ENCODE data around the gene ACTN1.

Gene ACTN1

DNA sequence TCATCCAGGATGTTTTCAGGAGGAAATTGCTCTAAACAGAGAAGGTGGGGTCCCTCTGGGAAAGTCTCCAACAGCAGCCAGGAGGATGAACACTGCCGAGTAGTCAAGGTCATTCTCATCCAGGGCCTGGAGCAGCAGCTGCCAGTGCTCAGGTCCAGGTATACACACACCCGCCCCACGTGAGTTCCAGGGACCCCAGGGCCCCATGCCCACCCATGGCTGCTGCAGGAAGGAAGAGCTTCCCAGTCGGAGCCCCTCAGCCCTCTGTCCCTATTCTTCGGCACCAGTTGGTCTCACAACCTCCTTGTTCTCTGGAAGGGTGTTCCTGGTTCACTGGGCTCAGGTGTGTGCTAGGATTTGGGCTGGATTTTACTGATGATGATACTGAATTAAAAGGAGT lies 72.7 kb downstream of the ACTN1 start:
- DNase-seq, result no peak

GRCh38 chr14:68905107-68905895 lies 73.8 kb downstream of the ACTN1 start:
- no peak for DNase-seq

- DNase-seq, result no peak
Measured at GRCh38 chr14:68902357-68902756, 76.7 kb downstream of the ACTN1 start.

- DNase-seq, result peak; percentile 25
Measured at GRCh38 chr14:68899033-68899603, 80.0 kb downstream of the ACTN1 start.

DNA sequence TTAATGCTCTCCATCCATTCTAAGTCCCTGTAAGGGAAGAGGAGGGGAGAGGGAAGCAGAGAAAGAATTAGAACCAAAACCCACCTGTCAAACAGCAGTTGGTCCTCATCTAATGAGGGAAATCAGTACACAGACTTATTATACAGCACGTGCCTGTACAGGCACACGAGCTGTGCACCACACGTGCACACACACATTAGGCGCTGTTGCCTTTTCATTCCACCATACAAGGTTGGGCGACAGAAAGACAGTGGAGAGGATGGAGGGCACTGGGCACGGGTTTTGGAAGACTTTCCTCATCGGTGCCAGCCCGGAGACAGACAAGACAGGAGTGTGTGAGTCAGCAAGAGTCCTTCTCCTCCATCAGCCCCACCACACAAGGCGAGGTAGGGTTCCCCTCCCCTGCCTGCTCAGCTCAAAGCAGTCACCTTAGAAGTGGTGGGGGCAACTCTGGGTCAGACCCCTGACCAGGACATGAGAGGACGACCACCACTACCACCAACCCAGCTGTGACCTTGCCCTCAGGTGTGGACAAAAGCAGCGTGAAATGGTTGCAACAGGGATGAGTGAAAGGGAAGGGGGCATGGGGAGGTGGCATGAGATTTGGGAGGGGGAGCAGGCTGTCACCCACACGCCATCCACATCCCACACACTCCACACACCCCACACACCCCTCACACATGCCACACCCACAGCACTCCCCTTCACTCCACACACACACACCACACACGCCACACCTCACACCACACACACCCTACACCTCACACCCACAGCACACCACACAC lies 80.7 kb downstream of the ACTN1 start:
- DNase-seq, result no peak

DNA sequence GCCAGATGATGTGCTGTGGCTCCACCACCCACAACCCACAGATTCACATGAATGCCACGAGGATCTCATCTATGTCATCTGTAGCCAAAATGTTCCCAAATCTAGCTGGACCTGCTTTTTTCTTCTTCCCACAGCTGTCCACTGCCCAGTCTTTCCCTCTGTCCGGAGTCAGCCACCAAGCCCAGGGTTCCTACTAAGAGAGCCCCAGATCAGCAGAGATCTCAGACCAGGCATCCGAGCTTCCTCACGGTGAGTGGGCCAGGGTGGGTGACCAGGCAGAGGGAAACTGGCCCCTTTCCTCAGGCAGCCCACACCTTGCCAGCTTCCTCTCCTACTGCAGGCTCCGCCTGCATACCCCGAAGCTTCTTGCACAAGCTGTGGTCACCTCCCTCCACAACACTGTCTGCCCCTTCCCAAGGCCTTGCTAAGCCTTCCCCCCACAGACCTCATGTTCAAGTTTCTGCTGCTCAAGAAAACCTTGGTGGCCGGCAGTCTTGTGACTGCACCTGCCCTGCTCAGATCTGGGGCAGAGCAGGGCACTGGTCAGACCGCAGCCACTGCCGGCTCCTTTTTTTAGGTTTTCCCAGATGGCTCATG lies 81.4 kb downstream of the ACTN1 start:
- no peak for DNase-seq

GRCh38 chr14:68896132-68896531 lies 83.0 kb downstream of the ACTN1 start:
- DNase-seq, result no peak

DNA sequence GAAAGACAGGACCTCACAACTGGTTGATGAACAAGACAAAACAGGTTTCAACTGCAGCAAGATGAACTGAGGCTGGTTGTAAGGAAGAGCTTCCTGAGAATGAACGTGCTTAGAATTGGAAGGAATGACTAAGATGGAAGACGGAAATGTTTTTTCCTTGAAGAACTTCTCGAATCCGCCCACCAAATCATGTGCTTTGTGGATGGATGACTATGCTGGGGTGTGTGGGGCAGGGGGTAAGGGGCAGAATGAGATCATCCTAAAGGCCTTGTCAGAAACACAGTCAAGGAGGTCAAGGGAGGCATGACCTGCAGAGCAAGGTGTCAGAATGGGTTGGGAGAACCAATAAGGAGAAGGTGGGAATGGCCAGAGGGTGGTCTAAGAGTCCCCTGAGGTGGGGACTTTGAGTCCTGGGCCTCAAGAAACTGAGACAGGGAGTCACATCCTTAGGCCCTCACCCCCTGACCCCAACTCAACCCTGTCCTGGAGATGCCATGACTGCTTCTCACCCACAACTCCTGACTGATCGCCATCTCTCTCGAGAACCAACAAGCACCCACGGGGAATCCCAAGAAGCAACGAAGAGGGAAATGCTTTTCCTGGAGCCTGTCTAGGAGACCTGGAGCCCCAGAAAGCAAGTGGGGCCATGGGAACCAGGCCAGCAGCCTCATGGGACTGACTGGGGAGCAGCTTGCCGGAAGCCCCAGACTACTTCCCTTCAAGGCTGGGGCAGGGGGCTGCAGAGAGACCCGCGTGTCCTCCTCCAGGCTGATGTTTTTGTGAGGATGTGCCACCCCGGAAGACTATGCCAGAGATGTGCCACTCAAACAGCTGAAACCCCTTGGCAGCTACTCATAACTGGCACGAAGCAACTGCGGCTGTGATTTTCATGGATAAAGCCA lies 84.0 kb downstream of the ACTN1 start:
- DNase-seq, result no peak

GRCh38 chr14:68894123-68894522 lies 85.0 kb downstream of the ACTN1 start:
- DNase-seq, result no peak

- DNase-seq, result no peak
Measured at GRCh38 chr14:68893566-68893965, 85.5 kb downstream of the ACTN1 start.

GRCh38 chr14:68892961-68893360 lies 86.1 kb downstream of the ACTN1 start:
- DNase-seq, result no peak

- no peak for DNase-seq
Measured at GRCh38 chr14:68891851-68892660, 87.0 kb downstream of the ACTN1 start.

DNA sequence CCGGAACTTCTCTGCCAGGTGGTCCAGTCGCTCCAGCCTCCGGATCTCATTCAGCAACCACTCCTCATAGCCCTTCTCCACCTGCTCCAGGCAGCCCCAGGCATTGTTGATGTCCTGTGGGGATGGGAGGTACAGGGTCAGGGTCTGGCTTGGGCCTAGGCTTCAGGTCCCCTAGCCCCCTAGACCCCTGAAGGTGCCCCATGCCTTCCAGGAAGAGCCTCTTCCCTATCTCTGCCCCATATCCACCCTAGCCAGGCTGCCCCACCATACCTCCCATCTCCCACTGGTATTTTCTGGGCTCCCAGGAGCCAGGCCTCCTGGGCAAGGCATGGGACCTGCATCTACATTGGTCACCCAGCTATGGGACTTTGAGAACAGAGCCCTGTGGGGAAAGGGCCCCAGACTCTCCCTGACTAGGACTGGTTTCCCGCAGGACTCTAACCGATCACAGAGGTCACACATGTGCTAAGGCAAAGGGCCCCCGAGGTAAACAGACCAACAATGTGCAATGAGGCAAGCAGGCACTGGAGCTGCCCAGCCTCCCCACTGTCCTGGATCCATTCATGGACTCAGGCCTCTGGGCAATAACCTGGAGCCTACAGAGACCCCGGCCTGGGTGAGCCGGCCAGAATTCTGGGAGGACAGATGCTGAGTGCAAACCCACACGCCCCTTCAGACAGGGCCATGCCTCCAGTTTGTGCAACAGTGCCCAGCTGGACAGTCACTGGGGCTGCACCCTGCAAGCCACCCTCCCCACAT lies 88.8 kb downstream of the ACTN1 start:
- no peak for DNase-seq

DNA sequence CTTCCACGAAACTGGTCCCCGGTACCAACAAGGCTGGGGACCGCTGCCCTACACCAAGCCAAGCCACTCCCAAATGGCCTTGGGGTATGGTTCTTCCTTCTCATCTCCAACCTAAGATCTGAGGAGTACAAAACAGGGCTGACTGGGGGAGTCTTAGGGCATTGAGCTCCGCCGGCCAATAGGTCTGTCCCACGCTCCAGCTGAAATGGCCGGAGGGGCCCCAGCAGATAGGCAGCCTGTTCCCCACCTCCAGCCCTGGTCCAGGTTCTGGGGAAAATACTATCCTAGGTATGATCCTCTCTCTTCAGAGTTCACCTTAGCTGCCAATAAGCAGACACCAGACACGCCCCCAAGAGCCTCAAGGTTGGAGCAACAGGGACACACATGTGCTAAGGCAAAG lies 90.2 kb downstream of the ACTN1 start:
- DNase-seq, result no peak

DNA sequence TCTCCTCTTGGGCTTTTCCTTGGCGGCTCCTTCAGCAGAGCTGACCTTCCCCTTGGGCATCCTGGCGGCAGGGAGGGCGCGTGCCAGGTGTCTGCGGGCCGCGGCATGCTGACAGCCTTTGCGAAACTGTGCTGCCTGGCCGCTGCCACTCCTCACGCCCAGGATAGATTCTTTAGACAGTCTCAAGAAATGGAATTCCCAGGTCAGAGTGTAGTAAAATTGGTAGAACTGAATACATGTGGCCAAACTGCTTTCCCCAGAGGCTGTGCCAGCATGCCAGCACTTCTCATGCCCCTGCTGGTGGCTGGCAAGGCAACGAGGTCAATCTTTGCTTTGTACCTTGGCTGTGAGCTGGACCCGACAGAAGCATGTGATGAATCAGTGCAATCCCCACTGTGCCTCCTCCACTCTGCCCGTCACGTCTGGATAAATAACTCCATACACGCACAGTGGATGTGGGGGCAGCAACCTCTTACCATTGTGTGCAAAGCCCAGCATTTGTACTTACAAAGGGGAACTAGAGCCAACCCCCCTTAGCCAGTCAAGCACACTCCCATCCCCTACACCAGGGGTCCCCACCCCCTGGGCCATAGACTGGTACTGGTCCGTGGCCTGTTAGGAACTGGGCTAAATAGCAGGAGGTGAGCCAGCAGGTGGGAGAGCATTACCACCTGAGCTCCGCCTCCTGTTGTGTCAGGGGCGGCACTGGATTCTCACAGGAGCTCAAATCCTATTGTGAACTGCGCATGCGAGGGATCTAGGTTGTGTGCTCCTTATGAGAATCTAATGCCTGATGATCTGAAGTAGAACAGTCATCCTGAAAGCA lies 90.9 kb downstream of the ACTN1 start:
- no peak for DNase-seq

DNA sequence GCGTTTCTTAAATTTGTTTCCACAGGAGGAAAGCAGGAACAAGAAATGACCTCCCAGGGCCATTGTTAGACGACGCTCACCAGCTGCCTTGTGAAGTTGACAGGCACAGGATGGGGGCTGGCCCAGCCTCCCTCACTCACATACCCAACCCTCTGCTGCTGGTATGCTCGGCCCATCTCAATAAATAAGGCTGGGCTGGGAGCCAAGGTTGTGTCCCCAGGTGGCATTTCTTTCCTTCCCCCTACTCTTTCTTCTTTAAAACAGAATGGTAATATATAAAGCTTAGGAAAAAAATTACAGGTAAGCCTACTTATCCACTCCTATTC lies 93.0 kb downstream of the ACTN1 start:
- DNase-seq, result no peak

DNA sequence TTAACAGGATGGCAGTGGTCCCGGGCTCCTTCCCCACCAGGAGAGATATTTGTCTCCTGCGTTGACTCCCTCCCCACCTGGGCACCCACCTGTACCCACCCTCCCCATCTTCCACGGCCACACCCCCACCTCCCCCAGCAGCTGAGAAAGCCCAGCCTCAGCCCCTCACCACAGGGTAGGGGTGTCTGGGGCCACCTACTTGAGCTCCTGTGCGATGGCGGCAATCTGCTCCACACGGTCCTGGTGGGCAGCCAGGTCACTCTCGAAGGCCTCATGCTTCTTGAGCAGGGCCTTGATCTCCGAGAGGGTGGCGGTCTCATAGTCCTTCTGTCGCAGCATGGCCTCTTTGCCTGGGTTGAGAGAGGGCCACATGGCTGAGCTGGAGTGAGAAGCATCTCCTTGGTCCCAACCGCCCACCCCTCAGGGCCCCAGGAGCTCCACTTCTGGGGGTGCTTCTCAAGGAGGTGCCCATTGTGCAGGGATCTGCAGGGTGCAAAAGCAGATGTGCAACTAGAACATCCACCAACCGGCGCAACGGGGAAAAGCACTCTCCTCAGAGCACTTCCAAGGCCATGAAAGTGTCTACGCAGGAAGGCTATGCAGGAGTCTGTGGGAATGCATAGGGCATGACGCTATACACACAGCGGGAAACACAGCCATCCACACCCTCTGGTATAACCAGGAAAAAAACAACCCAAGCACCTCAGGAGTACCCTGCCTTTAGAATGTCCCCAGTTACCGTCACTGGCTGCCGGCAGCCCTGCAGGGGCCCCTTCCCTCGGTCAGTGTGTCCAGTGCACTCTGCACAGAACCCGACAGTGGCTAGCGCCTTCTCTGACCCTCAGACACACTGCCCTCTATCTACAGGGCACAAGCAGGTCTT lies 93.6 kb downstream of the ACTN1 start:
- DNase-seq, result no peak

GRCh38 chr14:68884031-68885030 lies 94.8 kb downstream of the ACTN1 start:
- no peak for DNase-seq

All from CD4-positive, alpha-beta T cell treated with Interleukin-10 for 1 hour (primary cell).